Neural progenitor cell (in vitro differentiated cells): ENCODE results near the gene MSLN. TPM values are rescaled to one million over a fixed set of nuclear protein-coding genes. Genes with fewer than 3 reads are reported as not detected.

Experiments
- DNase-seq: peaks from one replicate; pipeline ENCODE4 v3.0.0-alpha.2; 2016; ENCODE audit warnings: low spot score
- H2AFZ ChIP-seq: fragments of 200-600 bp; sonication (generic); replicated peaks from 2 replicates; pipeline ENCODE4 v1.6.1; 2016; ENCODE audit warnings: antibody characterized with exemption
- H3F3A ChIP-seq: fragments of 200-600 bp; sonication (generic); 2 replicates; pipeline ENCODE4 v1.6.1; 2016; ENCODE audit warnings: antibody characterized with exemption, low read depth
- H3K27ac ChIP-seq: fragments of 200-600 bp; sonication (generic); 2 replicates; pipeline ENCODE4 v1.5.1; 2016; ENCODE audit warnings: mild to moderate bottlenecking
- H3K27me3 ChIP-seq: fragments of 200-600 bp; sonication (generic); 2 replicates; pipeline ENCODE4 v1.6.1; 2016; ENCODE audit warnings: mild to moderate bottlenecking, moderate library complexity
- H3K36me3 ChIP-seq: fragments of 200-600 bp; sonication (generic); 2 replicates; pipeline ENCODE4 v1.5.1; 2016
- H3K4me1 ChIP-seq: fragments of 200-600 bp; sonication (generic); 2 replicates; pipeline ENCODE4 v1.6.1; 2016; ENCODE audit warnings: mixed run types
- H3K4me2 ChIP-seq: fragments of 200-600 bp; sonication (generic); 2 replicates; pipeline ENCODE4 v1.6.1; 2016
- H3K4me3 ChIP-seq: fragments of 200-600 bp; sonication (generic); 2 replicates; pipeline ENCODE4 v1.5.1; 2016
- H3K79me2 ChIP-seq: fragments of 200-600 bp; sonication (generic); 2 replicates; pipeline ENCODE4 v1.6.1; 2016; ENCODE audit warnings: low read depth
- H3K9ac ChIP-seq: fragments of 200-600 bp; sonication (generic); 2 replicates; pipeline ENCODE4 v1.6.1; 2016
- H3K9me3 ChIP-seq: fragments of 200-600 bp; sonication (generic); 2 replicates; pipeline ENCODE4 v1.5.1; 2016; ENCODE audit warnings: low read depth
- H4K20me1 ChIP-seq: fragments of 200-600 bp; sonication (generic); 2 replicates; pipeline ENCODE4 v1.6.1; 2016; ENCODE audit warnings: low read depth
- H3K27ac Mint-ChIP-seq: 3 replicates; pipeline ENCODE4 v1.8.0; 2021; ENCODE audit warnings: mixed read lengths
- H3K27me3 Mint-ChIP-seq: 2 replicates; pipeline ENCODE4 v1.8.0; 2022; ENCODE audit warnings: low read depth, mild to moderate bottlenecking, inconsistent platforms, moderate library complexity, mixed read lengths; ENCODE audit not compliant: insufficient read depth
- H3K36me3 Mint-ChIP-seq: 3 replicates; pipeline ENCODE4 v1.8.0; 2021; ENCODE audit warnings: mixed read lengths
- H3K4me1 Mint-ChIP-seq: 3 replicates; pipeline ENCODE4 v1.8.0; 2021; ENCODE audit warnings: mixed read lengths
- H3K4me3 Mint-ChIP-seq: 3 replicates; pipeline ENCODE4 v1.8.0; 2021; ENCODE audit warnings: mild to moderate bottlenecking, moderate library complexity, mixed read lengths
- H3K9me3 Mint-ChIP-seq: 3 replicates; pipeline ENCODE4 v1.8.0; 2020; ENCODE audit warnings: mixed read lengths
- EZH2 ChIP-seq: fragments of 200-600 bp; sonication (generic); IDR thresholded peaks from 2 replicates; pipeline ENCODE4 v1.6.1; 2017; ENCODE audit warnings: antibody characterized with exemption, mild to moderate bottlenecking, moderate library complexity
- EZH2phosphoT487 ChIP-seq: fragments of 200-600 bp; sonication (generic); IDR thresholded peaks from 2 replicates; pipeline ENCODE4 v1.6.1; 2017; ENCODE audit warnings: antibody characterized with exemption
- total RNA-seq: library from RNA; depleted of rRNA; stranded (reverse); fragments of >200 nt; gene quantifications from 2 replicates; pipeline ENCODE4 v1.2.3, GENCODE V29; 2015; ENCODE audit warnings: low replicate concordance
- TF ChIP-seq, protein P1 (sequence below): fragments of 200-600 bp; sonication (generic); IDR thresholded peaks from 2 replicates; pipeline ENCODE4 v1.5.1; 2017; ENCODE audit warnings: antibody characterized with exemption, mild to moderate bottlenecking

Gene MSLN
- total RNA-seq, 1 donor from 2014 or later, result 0.82 TPM

DNA sequence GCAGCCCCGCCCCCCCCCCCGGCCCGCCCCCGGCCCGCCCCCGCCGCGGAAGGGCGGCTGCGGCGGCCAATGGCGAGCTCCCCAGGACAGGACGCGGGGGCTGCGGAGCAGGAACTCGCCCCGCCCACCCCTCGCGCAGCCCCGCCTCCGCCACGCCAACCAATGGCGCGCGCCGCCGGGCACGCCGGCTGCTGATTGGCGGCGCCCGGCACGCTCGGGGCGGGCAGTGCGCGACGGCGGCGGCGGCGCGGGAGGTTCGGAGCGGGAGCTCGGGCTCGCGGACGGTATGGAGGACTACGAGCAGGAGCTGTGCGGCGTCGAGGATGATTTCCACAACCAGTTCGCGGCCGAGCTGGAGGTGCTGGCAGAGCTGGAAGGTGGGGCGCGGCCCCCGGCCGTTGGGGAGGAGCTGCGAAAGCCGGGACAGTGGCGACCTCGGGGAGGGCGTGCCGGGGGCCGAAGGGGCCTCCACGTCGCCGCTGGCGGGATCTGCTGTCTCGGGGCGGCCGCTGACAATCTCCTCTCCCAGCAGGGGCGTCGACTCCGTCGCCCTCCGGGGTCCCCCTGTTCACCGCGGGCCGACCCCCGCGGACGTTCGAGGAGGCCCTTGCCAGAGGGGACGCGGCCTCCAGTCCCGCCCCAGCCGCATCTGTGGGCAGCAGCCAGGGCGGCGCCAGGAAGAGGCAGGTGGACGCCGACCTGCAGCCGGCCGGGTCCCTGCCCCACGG lies 28.0 kb downstream of the MSLN start, which contains the start of gene CHTF18:
CHTF18 (plus strand) TSS at position 222 of the 728 bp plus-strand sequence; CDS start at position 287, 65 bp downstream.
- no peak for TF ChIP-seq EZH2phosphoT487
- TF ChIP-seq EZH2, result peak; percentile 49
- TF ChIP-seq, protein P1, sequence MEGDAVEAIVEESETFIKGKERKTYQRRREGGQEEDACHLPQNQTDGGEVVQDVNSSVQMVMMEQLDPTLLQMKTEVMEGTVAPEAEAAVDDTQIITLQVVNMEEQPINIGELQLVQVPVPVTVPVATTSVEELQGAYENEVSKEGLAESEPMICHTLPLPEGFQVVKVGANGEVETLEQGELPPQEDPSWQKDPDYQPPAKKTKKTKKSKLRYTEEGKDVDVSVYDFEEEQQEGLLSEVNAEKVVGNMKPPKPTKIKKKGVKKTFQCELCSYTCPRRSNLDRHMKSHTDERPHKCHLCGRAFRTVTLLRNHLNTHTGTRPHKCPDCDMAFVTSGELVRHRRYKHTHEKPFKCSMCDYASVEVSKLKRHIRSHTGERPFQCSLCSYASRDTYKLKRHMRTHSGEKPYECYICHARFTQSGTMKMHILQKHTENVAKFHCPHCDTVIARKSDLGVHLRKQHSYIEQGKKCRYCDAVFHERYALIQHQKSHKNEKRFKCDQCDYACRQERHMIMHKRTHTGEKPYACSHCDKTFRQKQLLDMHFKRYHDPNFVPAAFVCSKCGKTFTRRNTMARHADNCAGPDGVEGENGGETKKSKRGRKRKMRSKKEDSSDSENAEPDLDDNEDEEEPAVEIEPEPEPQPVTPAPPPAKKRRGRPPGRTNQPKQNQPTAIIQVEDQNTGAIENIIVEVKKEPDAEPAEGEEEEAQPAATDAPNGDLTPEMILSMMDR, result no peak
- Mint-ChIP-seq H3K9me3 (no peaks in the 10 kb centered on the region), H3K4me1 (peaks cover 5% of the 10 kb centered on the region), H3K27ac (no peak within 1 kb of the TSS), H3K4me3 (peak within 1 kb of the TSS; percentile 90), H3K36me3 (peaks cover 6% of the 10 kb centered on the region), H3K27me3 (peaks cover under 1% of the 10 kb centered on the region)
- Histone ChIP-seq H3K9ac (peak within 1 kb of the TSS; percentile 79), H3K27ac (no peak within 1 kb of the TSS), H3F3A (peaks cover 3% of the 10 kb centered on the region), H3K79me2 (peaks cover 27% of the 10 kb centered on the region), H3K4me2 (peak within 1 kb of the TSS; percentile 100), H3K4me3 (peak within 1 kb of the TSS; percentile 99), H3K9me3 (no peaks in the 10 kb centered on the region), H4K20me1 (peaks cover 41% of the 10 kb centered on the region), H3K4me1 (peaks cover 7% of the 10 kb centered on the region), H3K27me3 (no peaks in the 10 kb centered on the region), H2AFZ (peak within 1 kb of the TSS; percentile 63), H3K36me3 (no peaks in the 10 kb centered on the region)
- peak; percentile 97 for DNase-seq

DNA sequence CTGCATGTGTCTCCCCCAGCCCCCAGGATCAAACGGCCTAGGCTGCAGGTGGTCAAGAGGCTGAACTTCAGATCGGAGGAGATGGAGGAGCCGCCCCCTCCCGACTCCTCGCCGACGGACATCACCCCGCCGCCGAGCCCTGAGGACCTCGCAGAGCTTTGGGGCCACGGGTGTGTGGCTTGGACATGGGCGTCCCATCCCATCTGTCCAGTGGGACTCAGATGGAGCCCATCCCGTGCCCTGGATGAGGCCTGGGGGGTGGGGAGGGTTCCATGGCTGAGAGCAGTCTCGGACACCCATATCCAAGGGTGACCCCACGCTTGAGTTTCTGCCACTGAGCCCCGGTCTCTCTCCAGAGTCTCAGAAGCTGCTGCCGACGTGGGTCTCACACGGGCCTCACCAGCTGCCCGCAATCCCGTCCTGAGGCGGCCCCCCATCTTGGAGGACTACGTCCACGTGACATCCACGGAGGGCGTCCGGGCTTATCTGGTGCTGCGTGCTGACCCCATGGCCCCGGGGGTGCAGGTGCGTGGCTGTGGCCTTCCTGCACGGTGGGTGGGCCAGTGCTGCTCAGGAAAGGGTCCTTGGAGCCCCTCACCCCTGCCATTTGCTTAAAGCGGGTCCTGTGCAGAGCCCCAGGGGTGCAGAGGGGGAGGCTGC lies 28.8 kb downstream of the MSLN start:
- DNase-seq, result no peak
- no peaks in the 10 kb centered on the region for H3K36me3 ChIP-seq
- H3K4me1 ChIP-seq, result peaks cover 7% of the 10 kb centered on the region
- no peaks in the 10 kb centered on the region for H3K9me3 ChIP-seq
- Mint-ChIP-seq H3K36me3 (peaks cover 6% of the 10 kb centered on the region), H3K27ac (no peak overlapping the region), H3K27me3 (peaks cover 2% of the 10 kb centered on the region), H3K9me3 (no peaks in the 10 kb centered on the region), H3K4me3 (peak overlapping the region; percentile 78), H3K4me1 (peaks cover 5% of the 10 kb centered on the region)
- H4K20me1 ChIP-seq, result peaks cover 46% of the 10 kb centered on the region
- TF ChIP-seq EZH2phosphoT487 (no peak), EZH2 (no peak)
- TF ChIP-seq, protein P1, result no peak
- peaks cover 27% of the 10 kb centered on the region for H3K79me2 ChIP-seq
- H3K9ac ChIP-seq, result peak overlapping the region; percentile 79
- peak overlapping the region; percentile 100 for H3K4me2 ChIP-seq
- peaks cover 3% of the 10 kb centered on the region for H3F3A ChIP-seq
- H3K27ac ChIP-seq, result no peak overlapping the region
- no peaks in the 10 kb centered on the region for H3K27me3 ChIP-seq
- H3K4me3 ChIP-seq, result peak overlapping the region; percentile 87
- H2AFZ ChIP-seq, result no peak overlapping the region

DNA sequence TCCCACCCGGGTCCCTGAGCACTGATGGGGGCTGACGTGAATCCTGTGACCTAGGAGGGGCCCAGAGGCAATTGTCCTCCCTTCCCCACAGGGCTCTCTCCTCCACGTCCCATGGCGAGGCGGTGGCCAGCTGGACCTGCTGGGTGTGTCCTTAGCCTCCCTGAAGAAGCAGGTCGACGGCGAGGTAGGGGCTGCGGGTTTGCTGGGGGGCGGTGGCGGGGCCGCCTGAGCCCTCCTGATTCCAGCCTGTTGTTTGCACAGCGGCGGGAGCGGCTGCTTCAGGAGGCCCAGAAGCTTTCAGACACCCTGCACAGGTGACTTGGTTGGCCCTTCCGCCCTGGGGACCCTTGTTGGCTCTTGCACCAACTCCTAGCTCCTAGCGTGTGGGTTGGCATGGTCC lies 29.6 kb downstream of the MSLN start:
- H3K27me3 ChIP-seq, result no peaks in the 10 kb centered on the region
- Mint-ChIP-seq H3K9me3 (no peaks in the 10 kb centered on the region), H3K4me3 (peak overlapping the region; percentile 78), H3K4me1 (peaks cover 5% of the 10 kb centered on the region), H3K27me3 (peaks cover 2% of the 10 kb centered on the region), H3K36me3 (peaks cover 6% of the 10 kb centered on the region), H3K27ac (no peak overlapping the region)
- H3K9ac ChIP-seq, result no peak overlapping the region
- DNase-seq, result no peak
- no peaks in the 10 kb centered on the region for H3K9me3 ChIP-seq
- no peaks in the 10 kb centered on the region for H3K36me3 ChIP-seq
- TF ChIP-seq EZH2phosphoT487 (no peak), EZH2 (no peak)
- TF ChIP-seq, protein P1, result no peak
- H3F3A ChIP-seq, result peaks cover 3% of the 10 kb centered on the region
- peaks cover 52% of the 10 kb centered on the region for H4K20me1 ChIP-seq
- peaks cover 27% of the 10 kb centered on the region for H3K79me2 ChIP-seq
- H3K4me3 ChIP-seq, result no peak overlapping the region
- H3K4me1 ChIP-seq, result peaks cover 7% of the 10 kb centered on the region
- no peak overlapping the region for H3K27ac ChIP-seq
- no peak overlapping the region for H2AFZ ChIP-seq
- no peak overlapping the region for H3K4me2 ChIP-seq
